A549 (cell line): ENCODE data around the gene HOXD12.

Source experiments
- BHLHE40 ChIP-seq: IDR thresholded peaks from 2 replicates; pipeline ENCODE4 v1.6.1; 2012; ENCODE audit warnings: low read depth, low read length, inconsistent platforms
- CTCF ChIP-seq: fragments of >200 bp; sonication (Bioruptor Twin); formaldehyde crosslinking; IDR thresholded peaks from 3 replicates; pipeline ENCODE4 v1.5.1; 2016
- GATA3 ChIP-seq: IDR thresholded peaks from 2 replicates; pipeline ENCODE4 v1.6.1; 2012; ENCODE audit warnings: borderline replicate concordance
- MAX ChIP-seq: IDR thresholded peaks from 2 replicates; pipeline ENCODE4 v1.6.1; 2012
- MYC ChIP-seq: IDR thresholded peaks from 2 replicates; pipeline ENCODE4 v1.6.1; 2012; ENCODE audit warnings: mild to moderate bottlenecking, inconsistent platforms, low read length, improper control_type of control experiment, borderline replicate concordance
- POLR2A ChIP-seq: IDR thresholded peaks from 2 replicates; pipeline ENCODE4 v1.6.1; 2012; ENCODE audit warnings: mild to moderate bottlenecking, low read length
- RAD21 ChIP-seq, 2 experiments: fragments of >200 bp in 1 of 2; sonication (Bioruptor Twin) in 1 of 2; formaldehyde crosslinking in 1 of 2; IDR thresholded peaks in 1 of 2; conservative IDR thresholded peaks in 1 of 2; 2 replicates in 1 of 2; 3 replicates in 1 of 2; pipeline ENCODE4 v1.6.1; 2012 to 2018; ENCODE audit warnings: inconsistent platforms in 1 of 2
- RFX5 ChIP-seq: fragments of 450-650 bp; IDR thresholded peaks from 2 replicates; pipeline ENCODE4 v1.7.1; 2014; ENCODE audit warnings: antibody characterized with exemption, mild to moderate bottlenecking, moderate library complexity
- SMC3 ChIP-seq: fragments of >200 bp; sonication (Bioruptor Twin); formaldehyde crosslinking; IDR thresholded peaks from 3 replicates; pipeline ENCODE4 v1.6.1; 2018; ENCODE audit warnings: inconsistent platforms

- TF ChIP-seq CTCF (no peak), RFX5 (no peak), POLR2A (no peak), MYC (no peak), BHLHE40 (no peak), GATA3 (no peak), RAD21 (conservative IDR thresholded peaks at IDR 0.05 in 1 of 2, IDR thresholded peaks at IDR 0.05 in 1 of 2) (no peak), SMC3 (no peak), MAX (no peak)
Measured at GRCh38 chr2:176101216-176101830, 1.7 kb downstream of the HOXD12 start.
